G401 (cell line): ENCODE results near the gene UBTF. TPM values are rescaled to one million over a fixed set of nuclear protein-coding genes. Genes with fewer than 3 reads are reported as not detected.

Experiments
- DNase-seq: peaks from one replicate; pipeline ENCODE4 v3.0.0-alpha.2; 2015; ENCODE audit warnings: low spot score
- in situ Hi-C: cut with HindIII; loops from 2 replicates; pipeline ENCODE4 v1.10.0; 2016; ENCODE audit warnings: low sequenced_read_pairs, mixed read lengths
- total RNA-seq: library from RNA; depleted of rRNA; stranded (reverse); fragments of >200 nt; shearing (Covaris generic); gene quantifications from 2 replicates; pipeline ENCODE4 v1.2.3, GENCODE V29; 2014; rRNA removed

Gene UBTF
- total RNA-seq: 81.4 and 110 TPM in 2 replicates

GRCh38 chr17:44219616-44220212 lies at the start of gene UBTF:
TSS of gene UBTF (minus strand) at chr17:44219675. CDS start at chr17:44218229, 1,446 bp downstream.
- DNase-seq: peak; percentile 60
- in situ Hi-C loops: no loop called here

- no peak for DNase-seq
- in situ Hi-C loops: no loop called here
Measured at GRCh38 chr17:44268709-44269534, 49.4 kb upstream of the UBTF start.

GRCh38 chr17:44267818-44268490 lies 48.5 kb upstream of the UBTF start, which contains the start of gene SLC4A1:
TSS of gene SLC4A1 (minus strand) at chr17:44268135. CDS start at chr17:44262866, 5,269 bp downstream.
- in situ Hi-C loops: no loop called here
- DNase-seq: no peak

- no peak for DNase-seq
- in situ Hi-C loops: no loop called here
Measured at GRCh38 chr17:44267165-44267455, 47.6 kb upstream of the UBTF start.

GRCh38 chr17:44266402-44267164 lies 47.1 kb upstream of the UBTF start:
- peak; percentile 23 for DNase-seq
- in situ Hi-C loops: no loop called here

- DNase-seq: no peak
- in situ Hi-C loops: no loop called here
Measured at GRCh38 chr17:44263345-44263902, 43.9 kb upstream of the UBTF start.

- in situ Hi-C loops: no loop called here
- no peak for DNase-seq
Measured at GRCh38 chr17:44262654-44263225, 43.3 kb upstream of the UBTF start.

GRCh38 chr17:44260296-44260695 lies 40.8 kb upstream of the UBTF start:
- no peak for DNase-seq
- in situ Hi-C loops: no loop called here

- in situ Hi-C loops: loop anchor here (10.0 kb wide), 1 partner anchor 66 kb away; the partner anchor contains the start of gene SLC25A39
- DNase-seq: no peak
Measured at GRCh38 chr17:44258811-44259351, 39.4 kb upstream of the UBTF start.

GRCh38 chr17:44257815-44258760 lies 38.6 kb upstream of the UBTF start:
- in situ Hi-C loops: loop anchor here (10.0 kb wide), 1 partner anchor 67 kb away; the partner anchor contains the start of gene SLC25A39

GRCh38 chr17:44256671-44257070 lies 37.2 kb upstream of the UBTF start:
- in situ Hi-C loops: loop anchor here (10.0 kb wide), 1 partner anchor 68 kb away; the partner anchor contains the start of gene SLC25A39
- DNase-seq: no peak

More at GRCh38 chr17:44257815-44258760, 38.6 kb upstream of the UBTF start:
- no peak for DNase-seq

- in situ Hi-C loops: loop anchor here (10.0 kb wide), 1 partner anchor 69 kb away; the partner anchor contains the start of gene SLC25A39
- no peak for DNase-seq
Measured at GRCh38 chr17:44255915-44256314, 36.4 kb upstream of the UBTF start.

- in situ Hi-C loops: loop anchor here (10.0 kb wide), 1 partner anchor 70 kb away; the partner anchor contains the start of gene SLC25A39
- DNase-seq: no peak
Measured at GRCh38 chr17:44254361-44255095, 35.1 kb upstream of the UBTF start.

GRCh38 chr17:44253006-44253405 lies 33.5 kb upstream of the UBTF start:
- in situ Hi-C loops: loop anchor here (10.0 kb wide), 1 partner anchor 72 kb away; the partner anchor contains the start of gene SLC25A39
- no peak for DNase-seq

- DNase-seq: no peak
- in situ Hi-C loops: loop anchor here (10.0 kb wide), 1 partner anchor 74 kb away; the partner anchor contains the start of gene SLC25A39
Measured at GRCh38 chr17:44251062-44251461, 31.6 kb upstream of the UBTF start.
